Endometrial microvascular endothelial cells (primary cell): ENCODE measurements around the gene FMN2. TPM values are rescaled to one million over a fixed set of nuclear protein-coding genes. Genes with fewer than 3 reads are reported as not detected.

Source experiments
- in situ Hi-C: cut with HindIII; loops from 2 replicates; pipeline ENCODE4 v1.10.0; 2017; ENCODE audit warnings: low sequenced_read_pairs, low pct_unique_long_range_greater_than_20kb; ENCODE audit errors: inconsistent ontology term
- total RNA-seq: library from RNA; depleted of rRNA; stranded (reverse); fragments of >200 nt; gene quantifications from one replicate; pipeline ENCODE4 v1.2.3, GENCODE V29; 2015; ENCODE audit errors: inconsistent ontology term

The FMN2 gene
- total RNA-seq, 1 donor from 2014 or later: 0.93 TPM

DNA sequence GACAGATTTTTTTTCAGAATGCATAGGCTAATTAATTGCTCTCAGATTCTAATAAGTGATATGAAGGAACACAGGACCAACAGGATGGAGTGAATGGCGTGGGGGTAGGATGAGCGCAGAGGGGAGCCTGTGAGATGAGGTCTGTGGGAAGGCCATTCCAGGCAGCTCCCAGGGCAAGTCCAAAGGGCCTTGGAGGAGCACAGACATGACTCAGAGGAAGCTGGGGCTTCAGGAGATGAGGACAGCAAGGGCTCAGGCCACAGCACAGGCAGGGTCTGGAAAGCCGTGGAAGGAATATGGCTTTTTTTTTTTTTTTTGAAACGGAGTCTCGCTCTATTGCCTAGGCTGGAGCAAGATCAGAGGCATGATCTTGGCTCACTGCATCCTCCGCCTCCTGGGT is 35.1 kb downstream of the FMN2 start:
- in situ Hi-C loops: no loop called here

- in situ Hi-C loops: no loop called here
Observed at GRCh38 chr1:240128366-240128765, 36.7 kb downstream of the FMN2 start.

DNA sequence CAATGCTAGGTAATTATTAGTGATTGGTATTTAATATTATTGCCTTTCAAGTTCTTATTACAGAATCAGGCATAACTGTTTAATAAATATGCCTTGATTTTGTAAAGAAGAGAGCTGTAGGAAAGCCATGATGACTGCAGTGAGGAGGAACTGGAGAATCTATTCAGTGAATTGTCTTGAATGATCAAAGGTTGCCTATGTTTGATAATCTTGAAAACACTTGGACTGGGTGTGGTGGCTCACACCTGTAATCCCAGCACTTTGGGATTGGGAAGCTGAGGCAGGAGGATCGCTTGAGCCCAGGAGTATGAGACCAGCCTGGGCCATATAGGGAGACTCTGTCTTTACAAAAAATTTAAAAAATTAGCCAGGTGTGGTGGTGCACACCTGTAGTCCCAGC is 42.4 kb downstream of the FMN2 start:
- in situ Hi-C loops: no loop called here

DNA sequence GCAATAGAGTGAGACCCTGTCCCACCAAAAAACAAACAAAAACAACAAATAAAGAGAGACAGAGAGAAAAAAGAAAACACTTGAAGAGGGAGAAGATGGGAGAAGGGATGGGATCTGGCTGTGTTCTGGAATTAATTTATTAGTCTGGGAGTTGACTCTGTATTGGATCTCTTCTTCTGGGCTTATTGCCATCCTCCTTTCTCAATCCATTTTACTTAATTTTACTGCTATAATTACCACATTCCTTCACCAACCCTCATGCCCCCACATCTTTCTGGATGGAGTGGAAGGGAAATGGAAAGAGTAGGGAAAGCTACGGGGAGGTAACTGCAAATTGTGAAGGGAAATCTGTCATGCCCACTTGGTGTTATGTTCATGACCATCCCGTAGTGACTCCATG is 42.9 kb downstream of the FMN2 start:
- in situ Hi-C loops: no loop called here

DNA sequence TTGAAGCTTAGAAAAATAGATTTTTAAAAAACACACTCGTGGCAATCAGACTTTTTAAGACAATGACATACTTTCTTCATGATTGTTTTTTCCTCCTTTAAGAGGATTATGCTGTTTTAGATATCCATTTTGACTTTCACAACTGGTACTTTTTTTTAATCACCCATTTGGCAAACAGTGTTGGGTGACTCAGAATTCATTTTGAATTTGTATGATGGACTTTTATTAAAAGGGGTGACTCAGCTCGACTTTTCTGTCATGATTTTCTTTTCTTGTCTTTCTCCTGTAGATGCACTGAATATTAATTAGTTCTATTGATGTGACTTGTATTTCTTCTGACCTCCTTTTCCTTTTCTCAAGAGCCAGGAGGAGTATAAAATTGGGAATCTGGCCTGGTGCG is 44.7 kb downstream of the FMN2 start:
- in situ Hi-C loops: no loop called here

- in situ Hi-C loops: no loop called here
Observed at GRCh38 chr1:240138867-240139266, 47.2 kb downstream of the FMN2 start.

GRCh38 chr1:240139511-240139910 is 47.8 kb downstream of the FMN2 start:
- in situ Hi-C loops: no loop called here

DNA sequence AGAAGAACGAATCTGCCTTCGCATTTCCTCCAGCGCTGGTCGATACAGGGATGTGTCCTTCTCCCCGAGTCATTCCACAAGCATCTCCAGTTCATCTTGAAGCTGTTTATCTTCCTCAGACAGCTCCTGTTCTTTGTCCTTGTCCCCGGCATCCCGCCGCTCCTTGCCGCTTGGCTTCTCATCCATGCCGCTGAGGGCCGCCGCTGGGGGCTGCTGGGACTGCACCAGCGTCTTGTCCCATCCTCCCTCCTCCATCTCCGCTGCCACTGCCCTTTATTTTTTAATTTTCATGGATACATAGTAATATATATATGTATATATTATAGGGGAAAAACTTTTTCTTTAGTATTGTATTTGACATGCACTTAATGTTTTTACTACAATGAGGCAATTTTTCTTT is 53.4 kb downstream of the FMN2 start:
- in situ Hi-C loops: no loop called here

- in situ Hi-C loops: no loop called here
Observed at GRCh38 chr1:240148333-240148732, 56.6 kb downstream of the FMN2 start.

GRCh38 chr1:240149484-240150094 is 57.9 kb downstream of the FMN2 start:
- in situ Hi-C loops: no loop called here

- in situ Hi-C loops: no loop called here
Observed at GRCh38 chr1:240151136-240151735, 59.6 kb downstream of the FMN2 start.

- in situ Hi-C loops: no loop called here
Observed at GRCh38 chr1:240152611-240153297, 61.1 kb downstream of the FMN2 start.

GRCh38 chr1:240155605-240156004 is 63.9 kb downstream of the FMN2 start:
- in situ Hi-C loops: no loop called here

- in situ Hi-C loops: no loop called here
Observed at GRCh38 chr1:240164742-240165141, 73.1 kb downstream of the FMN2 start.

DNA sequence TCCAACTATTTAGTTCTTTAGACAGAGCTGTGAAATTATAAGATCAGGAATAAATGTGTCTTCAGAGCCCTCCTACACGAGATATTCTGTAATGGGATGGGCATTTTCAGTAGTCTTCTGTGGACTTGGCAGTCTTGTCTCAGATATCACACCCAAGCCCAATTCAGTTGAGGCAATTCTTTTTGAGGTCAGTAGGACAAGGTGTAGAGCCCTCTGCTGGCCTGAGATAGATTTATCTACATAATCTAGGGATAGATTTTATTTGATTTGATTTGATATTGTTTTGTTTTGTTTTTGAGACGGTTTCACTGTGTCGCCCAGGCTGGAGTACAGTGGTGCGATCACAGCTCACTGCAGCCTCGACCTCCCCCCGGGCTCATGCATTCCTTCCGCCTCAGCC is 77.5 kb downstream of the FMN2 start:
- in situ Hi-C loops: no loop called here

DNA sequence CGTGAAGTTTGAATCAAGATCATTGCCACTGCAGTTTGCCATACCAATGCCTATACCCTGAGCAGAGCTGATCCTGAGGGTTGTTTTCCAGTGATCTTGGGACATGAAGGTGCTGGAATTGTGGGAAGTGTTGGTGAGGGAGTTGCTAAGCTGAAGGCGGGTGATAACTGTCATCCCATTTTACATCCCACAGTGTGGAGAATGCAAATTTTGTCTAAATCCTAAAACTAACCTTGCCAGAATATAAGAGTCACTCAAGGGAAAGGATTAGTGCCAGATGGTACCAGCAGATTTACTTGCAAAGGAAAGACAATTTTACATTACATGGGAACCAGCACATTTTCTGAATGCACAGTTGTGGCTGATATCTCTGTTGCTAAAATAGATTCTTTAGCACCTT is 78.6 kb downstream of the FMN2 start:
- in situ Hi-C loops: no loop called here

DNA sequence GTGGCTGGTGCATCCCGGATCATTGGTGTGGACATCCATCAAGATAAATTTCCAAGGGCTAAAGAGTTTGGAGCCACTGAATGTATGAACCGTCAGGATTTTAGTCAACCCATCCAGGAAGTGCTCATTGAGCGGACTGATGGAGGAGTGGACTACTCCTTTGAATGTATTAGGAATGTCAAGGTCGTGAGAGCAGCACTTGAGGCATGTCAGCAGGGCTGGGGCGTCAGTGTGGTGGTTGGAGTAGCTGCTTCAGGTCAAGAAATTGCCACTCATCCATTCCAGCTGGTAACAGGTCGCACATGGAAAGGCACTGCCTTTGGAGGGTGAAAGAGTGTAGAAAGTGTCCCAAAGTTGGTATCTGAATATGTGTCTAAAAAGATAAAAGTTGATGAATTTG is 79.1 kb downstream of the FMN2 start:
- in situ Hi-C loops: no loop called here

- in situ Hi-C loops: no loop called here
Observed at GRCh38 chr1:240171907-240172306, 80.2 kb downstream of the FMN2 start.

DNA sequence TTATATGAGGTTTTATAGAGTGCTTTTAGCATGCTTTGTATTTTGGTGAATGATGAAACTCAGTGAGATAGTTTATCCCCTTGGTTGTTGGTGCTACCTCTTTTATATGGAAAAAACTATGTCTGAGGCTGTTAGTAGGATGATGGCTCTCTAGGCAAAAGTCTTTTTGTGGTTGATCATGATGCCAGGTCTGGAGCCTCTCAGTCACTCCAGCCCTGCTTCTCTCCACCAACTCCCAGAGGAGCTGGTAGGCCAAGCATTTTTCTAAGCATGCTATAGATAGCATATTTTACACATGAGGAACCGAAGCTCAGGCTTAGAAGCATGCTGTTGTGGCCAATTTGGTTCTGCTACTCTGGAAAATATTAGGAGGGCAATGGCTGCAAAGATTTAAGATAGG is 82.2 kb downstream of the FMN2 start:
- in situ Hi-C loops: no loop called here

DNA sequence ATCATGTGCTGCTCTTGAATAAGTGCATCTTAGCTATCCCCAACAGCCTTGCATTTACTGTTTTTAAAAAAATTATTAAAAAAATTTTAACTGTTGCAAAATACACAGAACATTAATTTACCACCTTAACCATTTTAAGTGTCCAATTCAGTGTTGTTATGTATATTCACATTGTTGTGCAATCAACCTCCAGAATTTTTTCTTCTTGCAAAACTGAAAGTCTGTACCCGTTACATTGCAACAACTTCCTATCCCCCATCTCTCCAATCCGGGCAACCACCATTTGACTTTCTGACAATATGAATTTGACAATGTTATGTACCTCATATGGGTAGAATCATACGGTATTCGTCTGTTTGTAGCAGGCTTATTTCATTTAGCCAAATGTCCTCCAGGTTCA is 83.1 kb downstream of the FMN2 start:
- in situ Hi-C loops: no loop called here
